A172 (cell line): ENCODE results near the gene ZDHHC19. TPM values are rescaled to one million over a fixed set of nuclear protein-coding genes. Genes with fewer than 3 reads are reported as not detected.
A peak's percentile ranks its signal among the peaks of the same experiment; 100 is the strongest.
"Not testable (repeated sequence)": the region's sequence is repeated elsewhere in the genome, so short reads cannot be mapped to it uniquely, and the experiment has no call there.

Experiments used
- DNase-seq: peaks from one replicate; pipeline ENCODE4 v3.0.0-alpha.2; 2015; ENCODE audit warnings: low spot score
- total RNA-seq: library from RNA; depleted of rRNA; stranded (reverse); fragments of >200 nt; shearing (Covaris generic); gene quantifications from 2 replicates; pipeline ENCODE4 v1.2.3, GENCODE V29; 2014

The ZDHHC19 gene
- total RNA-seq, 1 experiment from 2014 or later = not detected

- DNase-seq = no peak
Observed at GRCh38 chr3:196203846-196204245, 7.4 kb downstream of the ZDHHC19 start.

- DNase-seq = no peak
Observed at GRCh38 chr3:196202516-196202970, 8.7 kb downstream of the ZDHHC19 start.

- peak; percentile 15 for DNase-seq
Observed at GRCh38 chr3:196198771-196199753, 12.1 kb downstream of the ZDHHC19 start.

- no peak for DNase-seq
Observed at GRCh38 chr3:196198081-196198675, 13.0 kb downstream of the ZDHHC19 start.

GRCh38 chr3:196197524-196197923, 13.7 kb downstream of the ZDHHC19 start:
- DNase-seq = no peak

GRCh38 chr3:196195664-196196265, 15.4 kb downstream of the ZDHHC19 start:
- no peak for DNase-seq

- DNase-seq = no peak
Observed at GRCh38 chr3:196194542-196194915, 16.7 kb downstream of the ZDHHC19 start.

- DNase-seq = no peak
Observed at GRCh38 chr3:196193736-196194541, 17.3 kb downstream of the ZDHHC19 start.

- DNase-seq = no peak
Observed at GRCh38 chr3:196193133-196193735, 18.0 kb downstream of the ZDHHC19 start.

GRCh38 chr3:196192524-196193051, 18.6 kb downstream of the ZDHHC19 start:
- DNase-seq = no peak

- DNase-seq = no peak
Observed at GRCh38 chr3:196192036-196192523, 19.1 kb downstream of the ZDHHC19 start.

- DNase-seq = no peak
Observed at GRCh38 chr3:196189566-196190347, 21.4 kb downstream of the ZDHHC19 start.

- no peak for DNase-seq
Observed at GRCh38 chr3:196186651-196187573, 24.3 kb downstream of the ZDHHC19 start.

- DNase-seq = no peak
Observed at GRCh38 chr3:196184881-196185280, 26.3 kb downstream of the ZDHHC19 start.

- DNase-seq = not testable (repeated sequence)
Observed at GRCh38 chr3:196184169-196184432, 27.1 kb downstream of the ZDHHC19 start.

- DNase-seq = no peak
Observed at GRCh38 chr3:196181127-196181546, 30.1 kb downstream of the ZDHHC19 start.

GRCh38 chr3:196180346-196180745, 30.9 kb downstream of the ZDHHC19 start:
- DNase-seq = no peak

GRCh38 chr3:196179380-196180308, 31.6 kb downstream of the ZDHHC19 start:
- peak; percentile 69 for DNase-seq
